ENCODE data around the gene PAXIP1.

Gene PAXIP1

GRCh38 chr7:154918266-154918665 is 84.7 kb downstream of the PAXIP1 start:
- no peaks in the 10 kb centered on the region for H3K4me1 ChIP-seq (ENCODE audit: low read length)
- no peaks in the 10 kb centered on the region for H3F3A ChIP-seq (ENCODE audit: insufficient read depth, low read length)
- no peak overlapping the region for H2AFZ ChIP-seq (ENCODE audit: low read length)
- no peak overlapping the region for H3K4me2 ChIP-seq (ENCODE audit: low read depth, low read length)
- no peak overlapping the region for H3K27ac ChIP-seq (ENCODE audit: low read length)
- H3K4me3 ChIP-seq (ENCODE audit: low read length), result no peak overlapping the region
- no peaks in the 10 kb centered on the region for H3K9me2 ChIP-seq (replicated peaks; ENCODE audit: insufficient read depth, low read length)
- no peaks in the 10 kb centered on the region for H3K79me2 ChIP-seq (ENCODE audit: low read length)
- H4K20me1 ChIP-seq (ENCODE audit: insufficient read depth, low read length), result no peaks in the 10 kb centered on the region
- TF ChIP-seq EZH2phosphoT487 (IDR thresholded peaks at IDR 0.05; ENCODE audit: low read length) (no peak), EZH2 (optimal IDR thresholded peaks at IDR 0.05; ENCODE audit: low read depth, low read length) (no peak), CTCF (IDR thresholded peaks at IDR 0.05; ENCODE audit: low read length) (no peak)
- no peak overlapping the region for H3K9ac ChIP-seq (ENCODE audit: low read length)
- H3K27me3 ChIP-seq (replicated peaks; ENCODE audit: insufficient read depth, low read length), result peaks cover 40% of the 10 kb centered on the region
- no peaks in the 10 kb centered on the region for H3K36me3 ChIP-seq (replicated peaks; ENCODE audit: insufficient read depth, low read length)
- no peak for DNase-seq
- no peaks in the 10 kb centered on the region for H3K9me3 ChIP-seq (replicated peaks; ENCODE audit: insufficient read depth, low read length)

GRCh38 chr7:154917808-154918160 is 85.1 kb downstream of the PAXIP1 start:
- Histone ChIP-seq H3K36me3 (replicated peaks; ENCODE audit: insufficient read depth, low read length) (no peaks in the 10 kb centered on the region), H2AFZ (ENCODE audit: low read length) (no peak overlapping the region), H3F3A (ENCODE audit: insufficient read depth, low read length) (no peaks in the 10 kb centered on the region), H3K27me3 (replicated peaks; ENCODE audit: insufficient read depth, low read length) (peaks cover 43% of the 10 kb centered on the region), H3K4me3 (ENCODE audit: low read length) (no peak overlapping the region), H3K79me2 (ENCODE audit: low read length) (no peaks in the 10 kb centered on the region), H3K9me2 (replicated peaks; ENCODE audit: insufficient read depth, low read length) (no peaks in the 10 kb centered on the region), H3K9me3 (replicated peaks; ENCODE audit: insufficient read depth, low read length) (no peaks in the 10 kb centered on the region), H3K4me1 (ENCODE audit: low read length) (no peaks in the 10 kb centered on the region), H4K20me1 (ENCODE audit: insufficient read depth, low read length) (no peaks in the 10 kb centered on the region), H3K27ac (ENCODE audit: low read length) (no peak overlapping the region), H3K9ac (ENCODE audit: low read length) (no peak overlapping the region), H3K4me2 (ENCODE audit: low read depth, low read length) (no peak overlapping the region)
- TF ChIP-seq CTCF (IDR thresholded peaks at IDR 0.05; ENCODE audit: low read length) (no peak), EZH2 (optimal IDR thresholded peaks at IDR 0.05; ENCODE audit: low read depth, low read length) (no peak), EZH2phosphoT487 (IDR thresholded peaks at IDR 0.05; ENCODE audit: low read length) (no peak)
- DNase-seq, result no peak

GRCh38 chr7:154916856-154917807 is 85.8 kb downstream of the PAXIP1 start:
- H3K79me2 ChIP-seq (ENCODE audit: low read length), result no peaks in the 10 kb centered on the region
- no peaks in the 10 kb centered on the region for H4K20me1 ChIP-seq (ENCODE audit: insufficient read depth, low read length)
- no peak overlapping the region for H3K9ac ChIP-seq (ENCODE audit: low read length)
- no peak overlapping the region for H3K4me3 ChIP-seq (ENCODE audit: low read length)
- no peaks in the 10 kb centered on the region for H3K9me3 ChIP-seq (replicated peaks; ENCODE audit: insufficient read depth, low read length)
- TF ChIP-seq EZH2 (optimal IDR thresholded peaks at IDR 0.05; ENCODE audit: low read depth, low read length) (no peak), EZH2phosphoT487 (IDR thresholded peaks at IDR 0.05; ENCODE audit: low read length) (no peak), CTCF (IDR thresholded peaks at IDR 0.05; ENCODE audit: low read length) (no peak)
- H3K9me2 ChIP-seq (replicated peaks; ENCODE audit: insufficient read depth, low read length), result no peaks in the 10 kb centered on the region
- H3K36me3 ChIP-seq (replicated peaks; ENCODE audit: insufficient read depth, low read length), result no peaks in the 10 kb centered on the region
- H3K27ac ChIP-seq (ENCODE audit: low read length), result no peak overlapping the region
- no peak overlapping the region for H3K4me2 ChIP-seq (ENCODE audit: low read depth, low read length)
- H3K27me3 ChIP-seq (replicated peaks; ENCODE audit: insufficient read depth, low read length), result peaks cover 44% of the 10 kb centered on the region
- H3F3A ChIP-seq (ENCODE audit: insufficient read depth, low read length), result no peaks in the 10 kb centered on the region
- no peak for DNase-seq
- H3K4me1 ChIP-seq (ENCODE audit: low read length), result no peaks in the 10 kb centered on the region
- no peak overlapping the region for H2AFZ ChIP-seq (ENCODE audit: low read length)

Data from MM.1S (cell line).